PFSK-1 (cell line): ENCODE results near the gene UBASH3A.

Experiments
- FOXP2 ChIP-seq: optimal IDR thresholded peaks from 2 replicates; pipeline ENCODE3; 2011; ENCODE audit warnings: borderline replicate concordance, control low read depth, inconsistent platforms; ENCODE audit not compliant: insufficient read depth; ENCODE audit errors: extremely low read length, extremely low read depth
- POLR2AphosphoS5 ChIP-seq: IDR thresholded peaks from 2 replicates; pipeline ENCODE4 v1.6.1; 2012; ENCODE audit warnings: low read depth, mild to moderate bottlenecking, control low read depth, low read length, moderate library complexity
- SIN3A ChIP-seq: IDR thresholded peaks from 2 replicates; pipeline ENCODE4 v1.6.1; 2012; ENCODE audit warnings: mild to moderate bottlenecking, low read length, moderate library complexity, borderline replicate concordance; ENCODE audit not compliant: insufficient read depth
- TAF1 ChIP-seq: IDR thresholded peaks from 2 replicates; pipeline ENCODE4 v1.6.1; 2012; ENCODE audit warnings: low read length, control low read depth, borderline replicate concordance; ENCODE audit not compliant: insufficient read depth
- TF ChIP-seq, protein P1 (sequence below), 2 experiments: IDR thresholded peaks; 2 replicates each; pipeline versions ENCODE4 v1.6.1 to v1.8.0; 2011 to 2012; ENCODE audit warnings: low read depth in 2 of 2, low read length in 2 of 2, control low read depth in 1 of 2, inconsistent platforms in 1 of 2, mild to moderate bottlenecking in 1 of 2, moderate library complexity in 1 of 2; ENCODE audit not compliant: insufficient read depth in 1 of 2

DNA sequence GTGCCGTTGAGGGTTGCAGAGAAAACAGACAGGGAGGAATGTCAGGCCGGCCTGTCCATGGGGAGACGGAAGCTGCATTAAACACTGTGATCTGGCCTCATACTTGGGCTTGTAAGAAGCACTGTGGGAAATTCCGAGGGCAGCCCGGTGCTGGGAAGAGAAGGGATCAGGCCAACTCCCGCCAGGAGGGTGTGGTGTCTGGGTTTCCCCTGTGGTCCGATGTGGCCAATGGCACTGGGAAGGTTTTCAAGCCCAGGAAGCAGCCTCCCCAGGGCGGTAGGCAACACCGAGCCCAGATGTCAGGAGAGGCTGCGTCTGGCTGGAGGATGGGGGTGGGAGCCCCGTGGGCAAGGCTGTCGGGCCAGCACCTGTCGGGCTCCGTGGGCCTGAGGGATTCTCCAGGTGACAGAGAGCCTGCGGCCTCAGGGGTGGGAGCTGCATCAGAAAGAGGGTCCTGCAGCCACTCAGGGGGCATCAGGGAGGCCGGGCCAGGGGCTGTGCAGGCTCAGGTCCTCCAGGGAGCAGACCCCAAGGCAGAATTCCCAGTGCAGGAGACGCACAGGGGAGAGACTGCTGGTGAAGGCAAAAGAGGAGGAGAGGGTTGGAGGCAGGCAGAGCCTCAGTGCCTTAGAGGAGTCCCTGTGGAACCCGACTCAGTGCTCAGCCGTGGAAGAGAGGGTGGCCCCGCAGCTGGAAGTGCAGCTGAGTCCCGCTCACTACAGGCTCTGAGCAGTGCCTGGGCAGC, 8.4 kb downstream of the UBASH3A start:
- TF ChIP-seq POLR2AphosphoS5 (no peak), TAF1 (no peak), SIN3A (no peak), FOXP2 (no peak)
- TF ChIP-seq, protein P1, sequence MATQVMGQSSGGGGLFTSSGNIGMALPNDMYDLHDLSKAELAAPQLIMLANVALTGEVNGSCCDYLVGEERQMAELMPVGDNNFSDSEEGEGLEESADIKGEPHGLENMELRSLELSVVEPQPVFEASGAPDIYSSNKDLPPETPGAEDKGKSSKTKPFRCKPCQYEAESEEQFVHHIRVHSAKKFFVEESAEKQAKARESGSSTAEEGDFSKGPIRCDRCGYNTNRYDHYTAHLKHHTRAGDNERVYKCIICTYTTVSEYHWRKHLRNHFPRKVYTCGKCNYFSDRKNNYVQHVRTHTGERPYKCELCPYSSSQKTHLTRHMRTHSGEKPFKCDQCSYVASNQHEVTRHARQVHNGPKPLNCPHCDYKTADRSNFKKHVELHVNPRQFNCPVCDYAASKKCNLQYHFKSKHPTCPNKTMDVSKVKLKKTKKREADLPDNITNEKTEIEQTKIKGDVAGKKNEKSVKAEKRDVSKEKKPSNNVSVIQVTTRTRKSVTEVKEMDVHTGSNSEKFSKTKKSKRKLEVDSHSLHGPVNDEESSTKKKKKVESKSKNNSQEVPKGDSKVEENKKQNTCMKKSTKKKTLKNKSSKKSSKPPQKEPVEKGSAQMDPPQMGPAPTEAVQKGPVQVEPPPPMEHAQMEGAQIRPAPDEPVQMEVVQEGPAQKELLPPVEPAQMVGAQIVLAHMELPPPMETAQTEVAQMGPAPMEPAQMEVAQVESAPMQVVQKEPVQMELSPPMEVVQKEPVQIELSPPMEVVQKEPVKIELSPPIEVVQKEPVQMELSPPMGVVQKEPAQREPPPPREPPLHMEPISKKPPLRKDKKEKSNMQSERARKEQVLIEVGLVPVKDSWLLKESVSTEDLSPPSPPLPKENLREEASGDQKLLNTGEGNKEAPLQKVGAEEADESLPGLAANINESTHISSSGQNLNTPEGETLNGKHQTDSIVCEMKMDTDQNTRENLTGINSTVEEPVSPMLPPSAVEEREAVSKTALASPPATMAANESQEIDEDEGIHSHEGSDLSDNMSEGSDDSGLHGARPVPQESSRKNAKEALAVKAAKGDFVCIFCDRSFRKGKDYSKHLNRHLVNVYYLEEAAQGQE (IDR thresholded peaks at IDR 0.05; ENCODE audit: insufficient read depth in 1 of 2, low read depth in 2 of 2, low read length in 2 of 2): no peak
